Esophagus squamous epithelium (tissue), 5 donors: ENCODE results near the gene PXDC1. TPM values are rescaled to one million over a fixed set of nuclear protein-coding genes. Genes with fewer than 3 reads are reported as not detected.

Experiments used
- DNase-seq: peaks from one replicate; lab custom pipeline; 2025; lab: John Stamatoyannopoulos, UW
- H3K27ac ChIP-seq, 4 donors: fragments of 200-600 bp; sonication (generic); one replicate each; pipeline ENCODE4 v1.5.1; 2016 to 2019; ENCODE audit warnings: mild to moderate bottlenecking in 1 of 4
- H3K27me3 ChIP-seq, 4 donors: fragments of 200-600 bp; sonication (generic); 1 replicate in 3 of 4; 2 replicates in 1 of 4; pipeline versions ENCODE4 v1.5.1 to v1.6.0; 2017 to 2021; ENCODE audit warnings: antibody characterized with exemption in 1 of 4
- H3K36me3 ChIP-seq, 3 donors: fragments of 200-600 bp; sonication (generic); one replicate each; pipeline ENCODE4 v1.5.1; 2016 to 2019
- H3K4me1 ChIP-seq, 3 donors: fragments of 200-600 bp; sonication (generic); one replicate each; pipeline ENCODE4 v1.5.1; 2017 to 2019
- H3K4me3 ChIP-seq, 4 donors: fragments of 200-600 bp; sonication (generic); 1 replicate in 3 of 4; 2 replicates in 1 of 4; pipeline ENCODE4 v1.5.1; 2016 to 2019; ENCODE audit warnings: mild to moderate bottlenecking in 2 of 4, moderate library complexity in 1 of 4
- H3K9me3 ChIP-seq, 3 donors: fragments of 200-600 bp; sonication (generic); one replicate each; pipeline ENCODE4 v1.5.1; 2016 to 2019
- CTCF ChIP-seq, 6 experiments: fragments of 450-650 bp in 4 of 6; fragments of 200-600 bp in 2 of 6; sonication (generic) in 2 of 6; IDR thresholded peaks; one replicate each; pipeline ENCODE4 v1.5.1; 2016 to 2019; ENCODE audit warnings: antibody characterized with exemption in 6 of 6, mild to moderate bottlenecking in 4 of 6, moderate library complexity in 4 of 6
- POLR2A ChIP-seq, 4 donors: fragments of 450-650 bp; IDR thresholded peaks; one replicate each; pipeline ENCODE4 v1.6.1; 2017; ENCODE audit warnings: antibody characterized with exemption in 4 of 4, mild to moderate bottlenecking in 4 of 4, moderate library complexity in 3 of 4
- WGBS, 2 donors: methylation state at CpG; one replicate each; pipeline ENCODE4 v1.1.5; 2018; 5-methylcytosine and 5-hydroxymethylcytosine counted together
- intact Hi-C: fragments of 100-400 bp; cut with DNase I; formaldehyde crosslinking; loops from one replicate; pipeline ENCODE4 v1.15.0; 2022
- total RNA-seq, 4 donors: library from RNA; depleted of rRNA; stranded (reverse); fragments of >200 nt; gene quantifications; one replicate each; pipeline ENCODE4 v1.1.0, GENCODE V29; 2016
- donor health status: DM: yes; HTN: yes; CAD: no.

The PXDC1 gene
- total RNA-seq, 4 donors from 2014 or later: 12.1 to 58.0 (median 24.0) TPM

DNA sequence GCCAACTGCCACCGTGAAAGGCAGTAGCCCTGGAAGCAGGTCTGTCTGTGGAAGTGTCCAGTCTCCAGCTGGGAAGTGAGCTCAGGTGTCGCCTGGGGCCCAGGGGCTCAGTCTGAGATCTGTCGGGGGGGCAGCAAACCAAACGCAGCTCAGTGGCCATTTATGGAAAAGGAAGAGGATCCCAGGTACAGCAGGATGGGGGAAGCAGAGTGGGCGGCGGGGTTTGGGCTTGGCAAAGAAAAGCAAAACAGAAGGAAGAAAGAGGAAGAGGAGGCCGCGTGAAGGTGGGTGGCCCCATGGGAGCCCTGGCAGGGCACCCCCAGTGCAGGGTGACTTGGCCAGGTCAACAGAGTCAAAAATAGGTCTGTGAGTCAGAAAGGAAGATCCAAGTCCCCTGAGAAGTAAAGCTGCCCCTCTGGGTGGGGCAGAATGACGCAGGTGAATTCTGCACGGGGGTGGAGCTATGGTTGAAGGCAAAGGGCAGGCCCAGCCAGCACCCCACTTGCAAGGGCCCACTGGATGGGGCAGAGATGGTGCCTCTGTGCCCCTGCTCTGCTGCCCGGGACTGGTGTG lies 5.3 kb downstream of the PXDC1 start:
- intact Hi-C loops: loop anchor here (5.0 to 10.0 kb wide), 2 partner anchors 99 to 246 kb away; partner anchors contain the start of gene FAM50B
- WGBS, 2 donors: 54 to 65% methylated on average over 8 to 10 of the region's 11 CpGs
- TF ChIP-seq POLR2A (IDR thresholded peaks at IDR 0.05): no peak
- TF ChIP-seq CTCF (IDR thresholded peaks at IDR 0.05): no peak
- Histone ChIP-seq H3K4me3 (no peak overlapping the region), H3K27ac (peak overlapping the region in 3 of 4 donors; percentile 18 to 70 (median 65)), H3K4me1 (peaks cover 22 to 100% (median 74%) of the 10 kb centered on the region in 3 donors), H3K9me3 (no peaks in the 10 kb centered on the region), H3K36me3 (peaks cover 0 to 6% (median 0%) of the 10 kb centered on the region in 3 donors), H3K27me3 (peaks cover 0 to 4% (median 0%) of the 10 kb centered on the region in 4 donors)
- DNase-seq: no peak

- Histone ChIP-seq H3K4me3 (no peak overlapping the region), H3K36me3 (peaks cover 0 to 6% (median 0%) of the 10 kb centered on the region in 3 donors), H3K4me1 (peaks cover 25 to 100% (median 78%) of the 10 kb centered on the region in 3 donors), H3K9me3 (no peaks in the 10 kb centered on the region), H3K27ac (peak overlapping the region in 3 of 4 donors; percentile 65 to 81 (median 70)), H3K27me3 (no peaks in the 10 kb centered on the region)
- no peak for DNase-seq
- TF ChIP-seq CTCF (IDR thresholded peaks at IDR 0.05): no peak
- TF ChIP-seq POLR2A (IDR thresholded peaks at IDR 0.05): no peak
- intact Hi-C loops: loop anchor here (5.0 to 10.0 kb wide), 2 partner anchors 99 to 247 kb away; partner anchors contain the start of gene FAM50B
- WGBS, 2 donors: 40 to 89% methylated on average over 1 to 3 of the region's 4 CpGs
Measured at GRCh38 chr6:3745566-3746118, 5.9 kb downstream of the PXDC1 start.

DNA sequence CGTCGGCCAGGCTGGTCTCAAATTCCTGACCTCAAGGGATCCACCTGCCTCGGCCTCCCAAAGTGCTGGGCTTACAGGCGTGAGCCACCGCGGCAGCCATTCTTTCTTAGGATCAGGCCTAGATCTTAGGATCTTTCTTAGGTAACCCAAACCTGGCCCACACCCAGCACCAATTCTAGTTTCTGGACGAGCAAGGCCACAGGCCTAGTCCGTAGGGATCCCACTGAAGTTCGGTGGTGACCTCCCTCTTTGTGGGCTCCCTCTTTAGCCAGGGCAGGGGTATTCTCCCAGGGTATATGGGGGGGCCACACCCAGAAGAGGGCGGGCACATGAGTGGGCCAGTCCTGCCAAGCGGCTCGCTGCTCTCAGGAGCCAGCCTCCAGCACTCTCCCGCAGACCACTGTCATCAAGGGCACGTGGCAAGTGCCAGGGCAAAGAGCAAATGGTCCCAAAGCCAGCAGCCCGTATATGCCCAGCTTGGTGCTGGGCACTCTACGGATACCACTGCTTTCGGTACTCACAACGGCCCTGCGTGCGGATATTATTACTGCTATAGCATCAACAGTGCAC lies 6.5 kb downstream of the PXDC1 start:
- intact Hi-C loops: loop anchor here (5.0 to 10.0 kb wide), 4 partner anchors 100 to 247 kb away; partner anchors contain the start of gene FAM50B
- peaks cover 0 to 6% (median 0%) of the 10 kb centered on the region in 3 donors for H3K36me3 ChIP-seq
- H3K4me3 ChIP-seq: no peak overlapping the region
- H3K9me3 ChIP-seq: no peaks in the 10 kb centered on the region
- H3K27ac ChIP-seq: peak overlapping the region in 3 of 4 donors; percentile 65 to 81 (median 70)
- no peak for DNase-seq
- no peaks in the 10 kb centered on the region for H3K27me3 ChIP-seq
- TF ChIP-seq CTCF (IDR thresholded peaks at IDR 0.05): no peak
- TF ChIP-seq POLR2A (IDR thresholded peaks at IDR 0.05): no peak
- H3K4me1 ChIP-seq: peaks cover 26 to 100% (median 85%) of the 10 kb centered on the region in 3 donors
- WGBS, 2 donors: 92% methylated on average over 4 of the region's 20 CpGs; no CpG with 5 or more reads in 1 of the 2 donors

- DNase-seq: no peak
- H3K27me3 ChIP-seq: no peaks in the 10 kb centered on the region
- peaks cover 21 to 100% (median 79%) of the 10 kb centered on the region in 3 donors for H3K4me1 ChIP-seq
- no peak overlapping the region for H3K4me3 ChIP-seq
- peaks cover 0 to 6% (median 0%) of the 10 kb centered on the region in 3 donors for H3K36me3 ChIP-seq
- intact Hi-C loops: loop anchor here (5.0 to 10.0 kb wide), 3 partner anchors 100 to 188 kb away; partner anchors contain the start of gene FAM50B
- H3K9me3 ChIP-seq: no peaks in the 10 kb centered on the region
- H3K27ac ChIP-seq: peak overlapping the region; percentile 50 to 82 (median 76)
- TF ChIP-seq POLR2A (IDR thresholded peaks at IDR 0.05): no peak
- TF ChIP-seq CTCF (IDR thresholded peaks at IDR 0.05): no peak
- 79 to 88% methylated on average over 12 of the region's 19 CpGs for WGBS, 2 donors
Measured at GRCh38 chr6:3744211-3744900, 7.2 kb downstream of the PXDC1 start.
